Tracheal epithelial cell (primary cell): ENCODE measurements around the gene MPC1L. TPM values are rescaled to one million over a fixed set of nuclear protein-coding genes. Genes with fewer than 3 reads are reported as not detected.

Source experiments
- total RNA-seq: library from RNA; depleted of rRNA; stranded (reverse); fragments of >200 nt; gene quantifications from 2 replicates; pipeline ENCODE4 v1.2.1, GENCODE V29; 2014

Gene MPC1L
- total RNA-seq = not detected in 2 replicates

DNA sequence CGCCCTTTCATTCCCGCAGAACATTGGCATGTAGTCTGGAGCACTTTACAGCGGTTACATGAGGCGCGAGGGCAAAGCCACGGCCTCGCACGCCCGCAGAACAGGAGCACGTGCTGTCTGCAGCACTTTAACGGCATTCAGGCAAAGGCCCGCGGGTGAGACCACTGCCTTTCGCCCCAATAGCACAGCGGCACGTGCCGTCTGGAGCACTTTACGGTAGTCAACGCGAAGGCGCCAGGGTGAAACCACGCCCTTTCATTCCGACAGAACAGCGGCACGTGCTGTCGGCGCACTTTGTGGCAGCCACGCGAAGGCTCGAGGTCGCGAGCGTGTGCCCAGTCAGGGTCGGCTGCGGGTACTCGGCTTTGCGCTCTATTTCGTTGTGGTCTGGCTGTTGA, at the start of gene MPC1L:
MPC1L (plus strand) TSS at position 290 of the 398 bp plus-strand sequence. CDS start 138 bp downstream, outside the sequence.

DNA sequence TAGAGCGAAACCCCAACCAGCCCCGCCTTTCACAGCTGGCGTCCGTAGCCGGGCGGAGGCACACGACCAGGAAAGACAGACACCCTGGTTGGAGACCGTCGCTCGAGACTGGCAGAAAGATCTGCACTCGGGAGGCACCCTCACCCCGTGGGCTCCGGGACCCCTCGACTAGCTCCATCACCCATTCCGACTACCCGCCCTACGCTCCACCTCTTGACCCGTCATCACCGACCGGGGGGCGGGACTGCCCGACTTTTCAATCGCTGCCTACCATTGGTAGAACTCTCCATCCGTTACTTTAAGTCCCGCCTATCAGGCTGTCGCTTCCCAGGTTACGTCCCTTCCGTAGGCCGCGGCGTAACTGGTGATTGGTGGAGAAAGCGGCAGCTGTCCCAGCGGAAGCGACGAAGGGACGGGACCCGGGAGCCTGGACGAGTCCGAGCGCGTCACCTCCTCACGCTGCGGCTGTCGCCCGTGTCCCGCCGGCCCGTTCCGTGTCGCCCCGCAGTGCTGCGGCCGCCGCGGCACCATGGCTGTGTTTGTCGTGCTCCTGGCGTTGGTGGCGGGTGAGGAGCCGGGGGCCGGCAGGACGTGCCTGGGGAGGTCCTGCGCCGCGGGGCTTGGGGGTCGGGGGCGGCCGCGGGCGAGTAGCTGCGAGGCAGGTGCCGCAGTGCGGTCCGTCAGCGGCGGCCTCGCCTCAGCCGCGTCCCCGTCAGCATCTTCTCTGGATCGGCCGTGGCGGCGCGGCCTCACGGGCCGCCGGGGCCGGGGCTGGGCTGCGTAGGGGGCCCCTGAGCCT, 42.5 kb upstream of the MPC1L start, which contains the start of gene ATP6AP2:
ATP6AP2 (plus strand) TSS at position 434 of the 799 bp plus-strand sequence; CDS start at position 530, 96 bp downstream.

DNA sequence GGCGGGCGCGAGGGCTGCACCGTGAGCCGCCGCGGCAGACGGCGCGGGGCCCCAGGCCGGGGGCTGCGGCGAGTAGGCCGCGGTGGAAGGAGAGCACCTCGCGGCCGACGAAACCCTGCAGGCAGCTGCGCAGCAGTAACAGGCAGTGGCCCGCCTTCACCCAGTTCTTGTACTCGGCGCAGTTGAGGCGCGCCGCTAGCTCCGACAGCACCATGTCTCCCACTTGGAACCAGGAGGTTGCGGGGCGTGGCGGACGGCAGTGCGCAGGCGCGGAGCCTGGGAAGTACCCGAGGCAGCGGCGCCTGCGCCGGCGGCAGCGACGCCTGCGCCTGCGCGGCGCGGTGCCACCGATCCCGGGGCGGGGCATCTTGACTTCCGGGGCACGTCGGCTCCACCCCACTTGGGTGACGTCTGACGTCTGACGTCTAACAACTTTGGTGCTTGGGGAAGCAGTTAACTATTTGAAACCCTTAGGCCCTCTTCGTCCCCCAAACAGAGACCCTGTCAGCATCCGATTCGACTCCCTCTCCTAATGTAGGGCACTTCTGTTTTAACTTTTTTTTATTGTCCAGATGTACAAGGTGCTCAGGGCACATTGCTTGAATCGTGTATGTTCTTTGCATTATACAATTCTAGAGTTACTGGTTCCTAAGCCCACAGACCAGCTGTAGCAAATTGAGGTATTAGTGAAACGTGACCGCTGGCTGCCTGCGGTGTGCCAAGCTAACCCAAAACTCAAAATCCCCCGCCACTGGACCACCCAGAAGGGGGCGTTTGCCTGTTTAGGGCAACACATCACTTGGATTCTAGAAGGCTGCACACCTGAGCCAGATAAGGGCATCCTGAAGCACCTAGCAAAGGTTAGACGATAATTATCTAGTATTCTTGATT, 24.3 kb downstream of the MPC1L start, which contains the start of gene CXorf38:
CXorf38 (minus strand) TSS at position 255 of the 891 bp plus-strand sequence; CDS start at position 214, 41 bp downstream.

Other genes with a start within 250 kb of the MPC1L start
- 82.4 and 112 TPM in 2 replicates for gene ATP6AP2, start 42.5 kb upstream of the MPC1L start, total RNA-seq
- gene CXorf38, start 24.1 kb downstream of the MPC1L start, total RNA-seq = 13.9 and 17.1 TPM in 2 replicates
- 9.2 and 12.8 TPM in 2 replicates for gene MED14, start 112.1 kb downstream of the MPC1L start, total RNA-seq